ENCODE measurements around the gene SDR42E2.

DNA sequence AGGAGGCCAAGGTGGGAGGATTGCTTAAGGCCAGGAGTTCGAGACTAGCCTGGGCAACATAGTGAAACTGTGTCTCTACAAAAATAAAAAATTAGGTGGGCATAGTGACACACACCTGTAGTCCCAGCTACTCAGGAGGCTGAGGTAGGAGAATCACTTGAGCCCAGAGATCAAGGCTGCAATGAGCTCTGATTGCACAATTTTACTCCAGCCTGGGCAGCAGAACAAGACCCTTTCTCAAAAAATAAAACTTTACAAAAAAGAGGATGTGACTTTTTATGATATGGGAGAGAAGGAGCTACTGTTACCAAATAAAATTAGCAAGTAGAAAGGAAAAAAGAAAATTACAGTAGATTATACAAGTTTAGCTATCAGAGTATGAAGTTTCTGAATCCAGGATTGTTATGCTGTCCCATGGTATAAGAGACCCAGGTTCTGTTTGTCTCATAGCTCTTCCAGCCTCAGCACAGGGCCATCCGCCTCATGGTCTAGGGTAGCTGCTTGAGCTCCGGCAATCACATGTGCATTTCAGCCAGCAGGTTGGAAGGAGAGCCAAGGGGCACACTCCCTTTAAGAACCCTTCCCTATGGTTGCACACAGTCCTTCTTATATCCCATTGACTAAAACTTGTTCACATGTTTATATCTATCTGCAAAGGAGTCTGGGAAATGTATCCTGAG lies 57.2 kb downstream of the SDR42E2 start:
- TF ChIP-seq, protein P1, sequence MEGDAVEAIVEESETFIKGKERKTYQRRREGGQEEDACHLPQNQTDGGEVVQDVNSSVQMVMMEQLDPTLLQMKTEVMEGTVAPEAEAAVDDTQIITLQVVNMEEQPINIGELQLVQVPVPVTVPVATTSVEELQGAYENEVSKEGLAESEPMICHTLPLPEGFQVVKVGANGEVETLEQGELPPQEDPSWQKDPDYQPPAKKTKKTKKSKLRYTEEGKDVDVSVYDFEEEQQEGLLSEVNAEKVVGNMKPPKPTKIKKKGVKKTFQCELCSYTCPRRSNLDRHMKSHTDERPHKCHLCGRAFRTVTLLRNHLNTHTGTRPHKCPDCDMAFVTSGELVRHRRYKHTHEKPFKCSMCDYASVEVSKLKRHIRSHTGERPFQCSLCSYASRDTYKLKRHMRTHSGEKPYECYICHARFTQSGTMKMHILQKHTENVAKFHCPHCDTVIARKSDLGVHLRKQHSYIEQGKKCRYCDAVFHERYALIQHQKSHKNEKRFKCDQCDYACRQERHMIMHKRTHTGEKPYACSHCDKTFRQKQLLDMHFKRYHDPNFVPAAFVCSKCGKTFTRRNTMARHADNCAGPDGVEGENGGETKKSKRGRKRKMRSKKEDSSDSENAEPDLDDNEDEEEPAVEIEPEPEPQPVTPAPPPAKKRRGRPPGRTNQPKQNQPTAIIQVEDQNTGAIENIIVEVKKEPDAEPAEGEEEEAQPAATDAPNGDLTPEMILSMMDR (conservative IDR thresholded peaks at IDR 0.05; ENCODE audit: low read depth, low read length): no peak
- no peak for TF ChIP-seq EZH2phosphoT487 (IDR thresholded peaks at IDR 0.05; ENCODE audit: borderline replicate concordance, low read length)
